ENCODE measurements around the gene GPC5. TPM values are rescaled to one million over a fixed set of nuclear protein-coding genes. Genes with fewer than 3 reads are reported as not detected.

GPC5 gene
- total RNA-seq, 2 experiments from 2014 or later: 2.4 TPM; not detected in 1

DNA sequence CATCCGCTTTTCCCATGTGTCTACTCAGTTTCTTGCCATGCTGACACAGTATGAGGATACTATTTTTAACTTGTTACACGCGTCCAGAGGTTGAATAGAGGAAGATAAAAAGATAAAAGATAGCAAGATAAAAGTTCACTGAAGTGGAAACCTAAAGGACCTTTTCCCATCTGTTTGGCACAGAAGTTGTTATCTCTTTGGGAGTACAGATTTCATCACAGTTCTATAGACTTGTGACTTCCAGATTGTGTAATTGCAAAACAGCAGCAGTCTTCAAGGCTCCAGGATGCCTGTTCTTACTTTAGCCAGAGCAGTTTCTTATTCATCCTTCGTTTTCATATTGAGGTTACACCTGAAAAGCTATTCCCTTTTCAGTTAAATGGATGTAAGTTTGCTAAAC is 369.2 kb downstream of the GPC5 start:
- H4K20me1 ChIP-seq (ENCODE audit: insufficient read depth, low read length): no peaks in the 10 kb centered on the region
- no peaks in the 10 kb centered on the region for H3K79me2 ChIP-seq (ENCODE audit: insufficient read depth, low read depth, low read length)
- POLR2A ChIA-PET: interaction anchor here (1.2 kb wide), 1 partner anchor 9 kb away, joined by 4 read pairs; no protein-coding TSS in a partner anchor
- no peak for DNase-seq (ENCODE audit: low spot score)
- H3K27ac ChIP-seq (ENCODE audit: low read depth, low read length, poor library complexity, severe bottlenecking): no peak overlapping the region
- H3K36me3 ChIP-seq (ENCODE audit: insufficient read depth, low read length): no peaks in the 10 kb centered on the region
- intact Hi-C loops (cut with micrococcal nuclease; ENCODE audit: unreplicated experiment): no loop called here
- CTCF ChIA-PET (ENCODE audit: unreplicated experiment): no interaction called here
- H3K9me2 ChIP-seq (ENCODE audit: insufficient read depth, low read length): no peaks in the 10 kb centered on the region
- no peaks in the 10 kb centered on the region for H3K9me3 ChIP-seq (ENCODE audit: low read length)
- no peak overlapping the region for H3K4me2 ChIP-seq (ENCODE audit: low read length)
- no peak overlapping the region for H3K4me3 ChIP-seq (ENCODE audit: low read depth, low read length, poor library complexity, severe bottlenecking)
- no peak overlapping the region for H2AFZ ChIP-seq (ENCODE audit: low read length)
- no peaks in the 10 kb centered on the region for H3K4me1 ChIP-seq (ENCODE audit: insufficient read depth, low read length, poor library complexity, severe bottlenecking)
- no TSS peak for BruUV-seq (replicated peaks)
- TF ChIP-seq CTCF (conservative IDR thresholded peaks at IDR 0.05; ENCODE audit: low read length): no peak
- no peak for TF ChIP-seq EZH2phosphoT487 (IDR thresholded peaks at IDR 0.05; ENCODE audit: borderline replicate concordance, low read depth, low read length)

- ChIA-PET POLR2A (interaction anchor here (1.0 kb wide), 1 partner anchor 825 kb away, joined by 4 read pairs; no protein-coding TSS in a partner anchor), CTCF (ENCODE audit: unreplicated experiment) (no interaction called here)
- Histone ChIP-seq H3K4me3 (ENCODE audit: low read depth, low read length, poor library complexity, severe bottlenecking) (no peak overlapping the region), H3K27ac (ENCODE audit: low read depth, low read length, poor library complexity, severe bottlenecking) (no peak overlapping the region), H3K36me3 (ENCODE audit: insufficient read depth, low read length) (no peaks in the 10 kb centered on the region), H2AFZ (ENCODE audit: low read length) (no peak overlapping the region), H3K4me2 (ENCODE audit: low read length) (no peak overlapping the region), H3K9me3 (ENCODE audit: low read length) (no peaks in the 10 kb centered on the region), H3K4me1 (ENCODE audit: insufficient read depth, low read length, poor library complexity, severe bottlenecking) (no peaks in the 10 kb centered on the region), H4K20me1 (ENCODE audit: insufficient read depth, low read length) (no peaks in the 10 kb centered on the region), H3K9me2 (ENCODE audit: insufficient read depth, low read length) (no peaks in the 10 kb centered on the region), H3K79me2 (ENCODE audit: insufficient read depth, low read depth, low read length) (no peaks in the 10 kb centered on the region)
- TF ChIP-seq CTCF (conservative IDR thresholded peaks at IDR 0.05; ENCODE audit: low read length) (no peak), EZH2phosphoT487 (IDR thresholded peaks at IDR 0.05; ENCODE audit: borderline replicate concordance, low read depth, low read length) (no peak)
- DNase-seq (ENCODE audit: low spot score): no peak
- BruUV-seq (replicated peaks): no TSS peak
- intact Hi-C loops (cut with micrococcal nuclease; ENCODE audit: unreplicated experiment): no loop called here
Measured at GRCh38 chr13:91768746-91769145, 370.3 kb downstream of the GPC5 start.

- BruUV-seq (replicated peaks): no TSS peak
- DNase-seq (ENCODE audit: low spot score): no peak
- no peak overlapping the region for H3K4me2 ChIP-seq (ENCODE audit: low read length)
- POLR2A ChIA-PET: interaction anchor here (0.7 kb wide), 1 partner anchor 946 kb away, joined by 3 read pairs; no protein-coding TSS in a partner anchor
- no peak overlapping the region for H2AFZ ChIP-seq (ENCODE audit: low read length)
- H3K36me3 ChIP-seq (ENCODE audit: insufficient read depth, low read length): no peaks in the 10 kb centered on the region
- no peak for TF ChIP-seq CTCF (conservative IDR thresholded peaks at IDR 0.05; ENCODE audit: low read length)
- TF ChIP-seq EZH2phosphoT487 (IDR thresholded peaks at IDR 0.05; ENCODE audit: borderline replicate concordance, low read depth, low read length): no peak
- H3K4me1 ChIP-seq (ENCODE audit: insufficient read depth, low read length, poor library complexity, severe bottlenecking): no peaks in the 10 kb centered on the region
- no peaks in the 10 kb centered on the region for H3K79me2 ChIP-seq (ENCODE audit: insufficient read depth, low read depth, low read length)
- intact Hi-C loops (cut with micrococcal nuclease; ENCODE audit: unreplicated experiment): no loop called here
- H4K20me1 ChIP-seq (ENCODE audit: insufficient read depth, low read length): no peaks in the 10 kb centered on the region
- CTCF ChIA-PET (ENCODE audit: unreplicated experiment): no interaction called here
- no peaks in the 10 kb centered on the region for H3K9me2 ChIP-seq (ENCODE audit: insufficient read depth, low read length)
- no peak overlapping the region for H3K4me3 ChIP-seq (ENCODE audit: low read depth, low read length, poor library complexity, severe bottlenecking)
- no peak overlapping the region for H3K27ac ChIP-seq (ENCODE audit: low read depth, low read length, poor library complexity, severe bottlenecking)
- no peaks in the 10 kb centered on the region for H3K9me3 ChIP-seq (ENCODE audit: low read length)
Measured at GRCh38 chr13:91771229-91771628, 372.8 kb downstream of the GPC5 start.

All from OCI-LY7 (cell line).